Suprapubic skin (tissue), 3 donors: ENCODE measurements around the gene RASAL3.

Source experiments
- CTCF ChIP-seq, 2 donors: fragments of 200-600 bp in 1 of 2; fragments of 450-650 bp in 1 of 2; sonication (generic) in 1 of 2; IDR thresholded peaks; one replicate each; pipeline ENCODE4 v1.5.1; 2016 to 2019; ENCODE audit warnings: antibody characterized with exemption in 2 of 2, mild to moderate bottlenecking in 1 of 2, moderate library complexity in 1 of 2
- EP300 ChIP-seq: sonication (generic); formaldehyde crosslinking; IDR thresholded peaks from one replicate; pipeline ENCODE4 v1.6.1; 2017; ENCODE audit warnings: antibody characterized with exemption
- POLR2A ChIP-seq, 2 donors: fragments of 450-650 bp; IDR thresholded peaks; one replicate each; pipeline ENCODE4 v1.6.1; 2017; ENCODE audit warnings: antibody characterized with exemption in 2 of 2, mild to moderate bottlenecking in 2 of 2, moderate library complexity in 2 of 2

GRCh38 chr19:15428956-15429824 lies 35.2 kb downstream of the RASAL3 start:
- TF ChIP-seq POLR2A (IDR thresholded peaks at IDR 0.05) (no peak), CTCF (IDR thresholded peaks at IDR 0.05) (no peak), EP300 (no peak)
